ENCODE measurements around the gene CHAT.

DNA sequence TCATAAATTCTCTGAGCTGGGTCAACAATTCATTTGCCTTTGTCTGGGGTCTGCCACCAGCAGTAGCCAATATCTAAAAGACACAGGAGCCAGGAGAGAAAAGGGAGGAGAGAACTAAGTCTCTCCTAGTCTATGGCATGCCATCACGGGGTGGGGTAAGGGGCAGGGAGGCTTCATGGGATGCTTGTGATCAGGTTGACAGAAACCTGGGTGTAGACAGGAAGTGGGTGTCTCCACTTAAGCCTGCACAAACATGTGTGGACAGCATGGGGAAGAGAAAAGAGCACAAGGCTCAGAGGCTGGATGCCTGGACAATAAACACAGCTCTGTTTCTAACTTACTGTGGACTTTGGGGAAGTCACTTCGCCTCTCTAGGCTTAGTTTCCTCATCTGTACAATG is 54.2 kb downstream of the CHAT start:
- TF ChIP-seq POLR2AphosphoS5 (IDR thresholded peaks at IDR 0.05; ENCODE audit: low read depth, low read length) (no peak), TAF1 (IDR thresholded peaks at IDR 0.05; ENCODE audit: borderline replicate concordance, insufficient read depth, low read length) (no peak)

Measured in PFSK-1 (cell line).